GM19035 (cell line): ENCODE data around the gene MADCAM1.

Experiments used
- ATAC-seq: cut with Tn5 transposase; IDR thresholded peaks from one replicate; pipeline ENCODE4 v1.9.1; 2021; ENCODE audit not compliant: unreplicated experiment

Gene MADCAM1

GRCh38 chr19:488505-489417 lies 7.5 kb upstream of the MADCAM1 start:
- peak; percentile 87 for ATAC-seq

- no peak for ATAC-seq
Measured at GRCh38 chr19:489418-490196, 6.7 kb upstream of the MADCAM1 start.

GRCh38 chr19:491146-491741 lies 5.0 kb upstream of the MADCAM1 start:
- ATAC-seq = no peak

GRCh38 chr19:492091-492531 lies 4.2 kb upstream of the MADCAM1 start:
- ATAC-seq = no peak

- ATAC-seq = no peak
Measured at GRCh38 chr19:493391-494170, 2.7 kb upstream of the MADCAM1 start.

GRCh38 chr19:494171-495080 lies 1.9 kb upstream of the MADCAM1 start:
- ATAC-seq = no peak

GRCh38 chr19:495081-495401 lies 1.2 kb upstream of the MADCAM1 start:
- ATAC-seq = no peak

GRCh38 chr19:495402-496111 lies 729 bp upstream of the MADCAM1 start:
- no peak for ATAC-seq

GRCh38 chr19:496986-497385 lies 700 bp downstream of the MADCAM1 start:
- no peak for ATAC-seq

- ATAC-seq = no peak
Measured at GRCh38 chr19:497491-497868, 1.2 kb downstream of the MADCAM1 start.

- ATAC-seq = no peak
Measured at GRCh38 chr19:497869-498510, 1.7 kb downstream of the MADCAM1 start.

- no peak for ATAC-seq
Measured at GRCh38 chr19:498511-498891, 2.2 kb downstream of the MADCAM1 start.

GRCh38 chr19:498977-499623 lies 2.8 kb downstream of the MADCAM1 start:
- ATAC-seq = no peak

- no peak for ATAC-seq
Measured at GRCh38 chr19:501646-502045, 5.4 kb downstream of the MADCAM1 start.

GRCh38 chr19:504616-505015 lies 8.3 kb downstream of the MADCAM1 start:
- no peak for ATAC-seq

- peak; percentile 66 for ATAC-seq
Measured at GRCh38 chr19:506404-507285, 10.4 kb downstream of the MADCAM1 start.
